Astrocyte (in vitro differentiated cells and primary cell): ENCODE measurements around the gene SLC38A10.

ENCODE experiments used
- EZH2 ChIP-seq: IDR thresholded peaks from 2 replicates; pipeline ENCODE4 v1.6.1; 2012; ENCODE audit warnings: mild to moderate bottlenecking, low read length, inconsistent platforms; ENCODE audit not compliant: insufficient read depth
- TF ChIP-seq, protein P1 (sequence below): IDR thresholded peaks from 2 replicates; pipeline ENCODE4 v1.5.1; 2011; ENCODE audit warnings: low read depth, mild to moderate bottlenecking, inconsistent platforms, low read length, moderate library complexity; ENCODE audit not compliant: insufficient read depth

DNA sequence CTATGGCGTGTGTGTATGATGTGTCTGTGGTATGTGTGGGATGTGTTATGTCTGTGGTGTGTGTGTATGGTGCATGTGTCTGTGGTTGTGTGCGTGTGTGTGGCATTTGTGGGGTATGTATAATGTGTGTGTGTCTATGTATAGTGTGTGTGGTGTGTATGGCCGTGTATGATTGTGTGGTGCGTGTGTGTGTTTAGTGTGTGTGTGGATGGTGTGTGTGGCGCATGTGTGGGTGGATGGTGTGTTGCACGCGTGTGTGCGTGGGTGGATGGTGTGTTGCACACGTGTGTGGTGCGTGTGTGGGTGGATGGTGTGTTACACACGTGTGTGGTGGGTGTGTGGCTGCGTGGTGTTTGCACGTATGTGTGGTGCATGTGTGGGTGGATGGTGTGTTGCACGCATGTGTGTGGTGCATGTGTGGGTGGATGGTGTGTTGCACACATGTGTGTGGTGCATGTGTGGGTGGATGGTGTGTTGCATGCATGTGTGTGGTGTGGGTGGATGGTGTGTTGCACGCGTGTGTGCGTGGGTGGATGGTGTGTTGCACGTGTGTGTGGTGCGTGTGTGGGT, 5.6 kb upstream of the SLC38A10 start:
- TF ChIP-seq, protein P1, sequence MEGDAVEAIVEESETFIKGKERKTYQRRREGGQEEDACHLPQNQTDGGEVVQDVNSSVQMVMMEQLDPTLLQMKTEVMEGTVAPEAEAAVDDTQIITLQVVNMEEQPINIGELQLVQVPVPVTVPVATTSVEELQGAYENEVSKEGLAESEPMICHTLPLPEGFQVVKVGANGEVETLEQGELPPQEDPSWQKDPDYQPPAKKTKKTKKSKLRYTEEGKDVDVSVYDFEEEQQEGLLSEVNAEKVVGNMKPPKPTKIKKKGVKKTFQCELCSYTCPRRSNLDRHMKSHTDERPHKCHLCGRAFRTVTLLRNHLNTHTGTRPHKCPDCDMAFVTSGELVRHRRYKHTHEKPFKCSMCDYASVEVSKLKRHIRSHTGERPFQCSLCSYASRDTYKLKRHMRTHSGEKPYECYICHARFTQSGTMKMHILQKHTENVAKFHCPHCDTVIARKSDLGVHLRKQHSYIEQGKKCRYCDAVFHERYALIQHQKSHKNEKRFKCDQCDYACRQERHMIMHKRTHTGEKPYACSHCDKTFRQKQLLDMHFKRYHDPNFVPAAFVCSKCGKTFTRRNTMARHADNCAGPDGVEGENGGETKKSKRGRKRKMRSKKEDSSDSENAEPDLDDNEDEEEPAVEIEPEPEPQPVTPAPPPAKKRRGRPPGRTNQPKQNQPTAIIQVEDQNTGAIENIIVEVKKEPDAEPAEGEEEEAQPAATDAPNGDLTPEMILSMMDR, result no peak
- TF ChIP-seq EZH2, result no peak
